ENCODE results near the gene MORN1. TPM values are rescaled to one million over a fixed set of nuclear protein-coding genes. Genes with fewer than 3 reads are reported as not detected.

Gene MORN1
- total RNA-seq, 4 donors from 2014 or later, result 3.0 to 34.0 (median 12.5) TPM

- Histone ChIP-seq H3K9me3 (no peaks in the 10 kb centered on the region), H3K36me3 (no peaks in the 10 kb centered on the region), H3K4me1 (no peaks in the 10 kb centered on the region), H3K27me3 (no peaks in the 10 kb centered on the region), H3K4me3 (no peak overlapping the region), H3K27ac (no peak overlapping the region)
- in situ Hi-C loops (cut with MboI; ENCODE audit: low pct_ligation_motif_present in 1 of 4, low pct_unique_long_range_greater_than_20kb in 1 of 4, low sequenced_read_pairs in 3 of 4) (no loop called here), intact Hi-C loops (cut with DNase I; ENCODE audit: low total_unique reads) (no loop called here)
- no peak for DNase-seq
- no peak for TF ChIP-seq EP300 (IDR thresholded peaks at IDR 0.05; ENCODE audit: low read depth)
- TF ChIP-seq POLR2AphosphoS5 (IDR thresholded peaks at IDR 0.05), result no peak
- TF ChIP-seq CTCF (IDR thresholded peaks at IDR 0.05), result no peak
- TF ChIP-seq POLR2A (IDR thresholded peaks at IDR 0.05), result no peak
- WGBS, 2 donors (ENCODE audit: low coverage in 1 of 2), result 86% methylated on average over 34 of the region's 37 CpGs; no CpG with 5 or more reads in 1 of the 2 donors
Observed at GRCh38 chr1:2356911-2357845, 34.2 kb downstream of the MORN1 start.

GRCh38 chr1:2356401-2356800, 35.0 kb downstream of the MORN1 start:
- WGBS, 2 donors (ENCODE audit: low coverage in 1 of 2), result 97% methylated on average over 8 of the region's 15 CpGs; no CpG with 5 or more reads in 1 of the 2 donors
- Histone ChIP-seq H3K4me1 (no peaks in the 10 kb centered on the region), H3K27ac (no peak overlapping the region), H3K4me3 (no peak overlapping the region), H3K36me3 (no peaks in the 10 kb centered on the region), H3K9me3 (no peaks in the 10 kb centered on the region), H3K27me3 (no peaks in the 10 kb centered on the region)
- in situ Hi-C loops (cut with MboI; ENCODE audit: low pct_ligation_motif_present in 1 of 4, low pct_unique_long_range_greater_than_20kb in 1 of 4, low sequenced_read_pairs in 3 of 4), result no loop called here
- DNase-seq, result no peak
- intact Hi-C loops (cut with DNase I; ENCODE audit: low total_unique reads), result no loop called here
- no peak for TF ChIP-seq POLR2AphosphoS5 (IDR thresholded peaks at IDR 0.05)
- no peak for TF ChIP-seq POLR2A (IDR thresholded peaks at IDR 0.05)
- TF ChIP-seq EP300 (IDR thresholded peaks at IDR 0.05; ENCODE audit: low read depth), result no peak
- no peak for TF ChIP-seq CTCF (IDR thresholded peaks at IDR 0.05)

- no peak for TF ChIP-seq CTCF (IDR thresholded peaks at IDR 0.05)
- no peak for TF ChIP-seq POLR2A (IDR thresholded peaks at IDR 0.05)
- no peak for TF ChIP-seq EP300 (IDR thresholded peaks at IDR 0.05; ENCODE audit: low read depth)
- no peak for TF ChIP-seq POLR2AphosphoS5 (IDR thresholded peaks at IDR 0.05)
- H3K27me3 ChIP-seq, result no peaks in the 10 kb centered on the region
- WGBS, 2 donors (ENCODE audit: low coverage in 1 of 2), result 84% methylated on average over 28 of the region's 28 CpGs; no CpG with 5 or more reads in 1 of the 2 donors
- in situ Hi-C loops (cut with MboI; ENCODE audit: low pct_ligation_motif_present in 1 of 4, low pct_unique_long_range_greater_than_20kb in 1 of 4, low sequenced_read_pairs in 3 of 4) (no loop called here), intact Hi-C loops (cut with DNase I; ENCODE audit: low total_unique reads) (no loop called here)
- no peak overlapping the region for H3K4me3 ChIP-seq
- no peak for DNase-seq
- no peak overlapping the region for H3K27ac ChIP-seq
- no peaks in the 10 kb centered on the region for H3K36me3 ChIP-seq
- H3K9me3 ChIP-seq, result no peaks in the 10 kb centered on the region
- no peaks in the 10 kb centered on the region for H3K4me1 ChIP-seq
Observed at GRCh38 chr1:2355373-2356261, 35.7 kb downstream of the MORN1 start.
